H1 (cell line): Measurements from ENCODE around the gene CEP70. TPM values are rescaled to one million over a fixed set of nuclear protein-coding genes. Genes with fewer than 3 reads are reported as not detected.

ENCODE experiments used
- CTCF ChIA-PET: fragments of 300-600 bp; sonication (Branson Sonifier 250); formaldehyde crosslinking; loops from one replicate; lab custom pipeline; 2021; ENCODE audit not compliant: partially characterized antibody; lab: Charles Lee
- POLR2A ChIA-PET: fragments of 300-600 bp; sonication (Branson Sonifier 250); formaldehyde crosslinking; loops from one replicate; lab custom pipeline; 2021; ENCODE audit warnings: inconsistent platforms; ENCODE audit not compliant: partially characterized antibody; lab: Charles Lee
- DNase-seq, 2 experiments: peaks; one replicate each; pipeline versions ENCODE4 v3.0.0 to v3.0.0-alpha.2; 2010 to 2022; ENCODE audit warnings: low spot score in 2 of 2, low read depth in 1 of 2, mixed read lengths in 1 of 2
- FAIRE-seq: peaks from 2 replicates; lab custom pipeline; 2011; peaks lifted over from hg19 to GRCh38; lab: Jason Lieb, UNC
- H2AFZ ChIP-seq: 2 replicates; pipeline ENCODE4 v1.8.1; 2012; ENCODE audit warnings: low read length, inconsistent platforms
- H2AK5ac ChIP-seq: 2 replicates; pipeline ENCODE4 v1.6.1; 2013; ENCODE audit warnings: low read depth, low read length
- H2BK120ac ChIP-seq: replicated peaks from 2 replicates; pipeline ENCODE3; 2013; ENCODE audit warnings: low read depth, low read length, inconsistent platforms
- H2BK12ac ChIP-seq: 2 replicates; pipeline ENCODE4 v1.6.1; 2013; ENCODE audit warnings: low read depth, low read length
- H2BK15ac ChIP-seq: 2 replicates; pipeline ENCODE4 v1.6.1; 2013; ENCODE audit warnings: low read length
- H2BK20ac ChIP-seq: 2 replicates; pipeline ENCODE4 v1.6.1; 2013; ENCODE audit warnings: low read length
- H2BK5ac ChIP-seq: 2 replicates; pipeline ENCODE4 v1.6.1; 2013; ENCODE audit warnings: low read depth, low read length
- H3K14ac ChIP-seq: 2 replicates; pipeline ENCODE4 v1.6.1; 2013; ENCODE audit warnings: inconsistent platforms; ENCODE audit not compliant: insufficient read length
- H3K18ac ChIP-seq: 2 replicates; pipeline ENCODE4 v1.6.1; 2013; ENCODE audit warnings: low read length; ENCODE audit errors: extremely low read depth
- H3K23ac ChIP-seq: 2 replicates; pipeline ENCODE4 v1.6.1; 2013; ENCODE audit warnings: inconsistent platforms; ENCODE audit not compliant: insufficient read length
- H3K23me2 ChIP-seq: 2 replicates; pipeline ENCODE4 v1.6.1; 2013; ENCODE audit warnings: low read depth, low read length
- H3K27ac ChIP-seq: 2 replicates; pipeline ENCODE4 v1.6.1; 2011; ENCODE audit warnings: low read depth, low read length, inconsistent platforms
- H3K27me3 ChIP-seq, 4 experiments: replicated peaks in 1 of 4; 1 replicate in 1 of 4; 2 replicates in 3 of 4; pipeline versions ENCODE4 v1.6.1 to v1.8.1; 2011 to 2013; ENCODE audit warnings: low read length in 3 of 4, mild to moderate bottlenecking in 3 of 4, inconsistent platforms in 2 of 4, mixed read lengths in 2 of 4, moderate library complexity in 1 of 4; ENCODE audit not compliant: control insufficient read depth in 3 of 4, insufficient read depth in 3 of 4; ENCODE audit errors: extremely low read depth in 1 of 4
- H3K36me3 ChIP-seq, 4 experiments: 2 replicates each; pipeline versions ENCODE4 v1.6.1 to v1.8.1; 2011 to 2013; ENCODE audit warnings: mild to moderate bottlenecking in 4 of 4, low read length in 3 of 4, moderate library complexity in 2 of 4, control low read depth in 1 of 4, inconsistent platforms in 1 of 4; ENCODE audit not compliant: insufficient read depth in 4 of 4, control insufficient read depth in 2 of 4
- H3K4ac ChIP-seq: replicated peaks from 2 replicates; pipeline ENCODE3; 2013; ENCODE audit warnings: low read length, low read depth, mixed read lengths, inconsistent platforms; ENCODE audit not compliant: insufficient read length
- H3K4me1 ChIP-seq, 4 experiments: replicated peaks in 1 of 4; 1 replicate in 1 of 4; 2 replicates in 3 of 4; pipeline versions ENCODE4 v1.6.1 to v1.8.1; 2011 to 2013; ENCODE audit warnings: low read length in 3 of 4, inconsistent platforms in 2 of 4, mixed read lengths in 1 of 4; ENCODE audit not compliant: insufficient read depth in 4 of 4, control insufficient read depth in 3 of 4
- H3K4me2 ChIP-seq, 2 experiments: 2 replicates each; pipeline versions ENCODE4 v1.6.1 to v1.8.1; 2011 to 2013; ENCODE audit warnings: low read depth in 2 of 2, low read length in 2 of 2, control low read depth in 1 of 2, inconsistent platforms in 1 of 2, mild to moderate bottlenecking in 1 of 2; ENCODE audit not compliant: insufficient read depth in 1 of 2
- H3K4me3 ChIP-seq, 4 experiments: fragments of 200-600, 300-600 bp in 1 of 4; sonication (generic), shearing (Covaris generic), sonication (Bioruptor Twin) in 1 of 4; 2 replicates each; pipeline versions ENCODE4 v1.5.1 to v1.8.1; 2011 to 2016; ENCODE audit warnings: low read length in 4 of 4, low read depth in 3 of 4, control low read depth in 2 of 4, inconsistent platforms in 2 of 4, mild to moderate bottlenecking in 2 of 4, mixed read lengths in 1 of 4, moderate library complexity in 1 of 4; ENCODE audit not compliant: insufficient read depth in 2 of 4; ENCODE audit errors: extremely low read depth in 1 of 4
- H3K56ac ChIP-seq: replicated peaks from 2 replicates; pipeline ENCODE3; 2013; ENCODE audit warnings: low read depth, mild to moderate bottlenecking, mixed read lengths, low read length, inconsistent platforms; ENCODE audit not compliant: insufficient read length
- H3K79me1 ChIP-seq: 2 replicates; pipeline ENCODE4 v1.6.1; 2013; ENCODE audit warnings: low read depth, low read length, control low read depth
- H3K79me2 ChIP-seq, 2 experiments: 2 replicates each; pipeline versions ENCODE4 v1.6.1 to v1.8.1; 2012 to 2013; ENCODE audit warnings: low read length in 2 of 2, mild to moderate bottlenecking in 2 of 2, inconsistent platforms in 1 of 2; ENCODE audit not compliant: insufficient read depth in 2 of 2, control insufficient read depth in 1 of 2
- H3K9ac ChIP-seq, 4 experiments: replicated peaks in 1 of 4; 1 replicate in 1 of 4; 2 replicates in 3 of 4; pipeline versions ENCODE4 v1.6.1 to v1.8.1; 2011 to 2013; ENCODE audit warnings: low read depth in 3 of 4, low read length in 3 of 4, control low read depth in 2 of 4, mild to moderate bottlenecking in 2 of 4, moderate library complexity in 2 of 4, inconsistent platforms in 1 of 4; ENCODE audit errors: extremely low read depth in 1 of 4
- H3K9me3 ChIP-seq, 2 experiments: 2 replicates each; pipeline versions ENCODE4 v1.6.1 to v1.8.1; 2012 to 2013; ENCODE audit warnings: mild to moderate bottlenecking in 2 of 2, moderate library complexity in 2 of 2, control low read depth in 1 of 2, inconsistent platforms in 1 of 2, low read depth in 1 of 2, low read length in 1 of 2, mixed read lengths in 1 of 2; ENCODE audit not compliant: insufficient read depth in 2 of 2
- H4K20me1 ChIP-seq, 2 experiments: replicated peaks in 1 of 2; 2 replicates each; pipeline versions ENCODE3 to v1.8.1; 2011 to 2013; ENCODE audit warnings: inconsistent platforms in 2 of 2, low read length in 2 of 2, mild to moderate bottlenecking in 1 of 2; ENCODE audit not compliant: insufficient read depth in 2 of 2, control insufficient read depth in 1 of 2
- H4K5ac ChIP-seq: 2 replicates; pipeline ENCODE4 v1.6.1; 2013; ENCODE audit warnings: low read length, low read depth, mixed read lengths, inconsistent platforms; ENCODE audit not compliant: insufficient read length
- H4K8ac ChIP-seq: 2 replicates; pipeline ENCODE4 v1.8.0; 2013; ENCODE audit warnings: mild to moderate bottlenecking, moderate library complexity, low read length, inconsistent platforms; ENCODE audit not compliant: insufficient read depth; ENCODE audit errors: extremely low read depth
- H4K91ac ChIP-seq: replicated peaks from 2 replicates; pipeline ENCODE3; 2013; ENCODE audit warnings: low read length, mixed read lengths, inconsistent platforms; ENCODE audit not compliant: insufficient read length
- EGR1 ChIP-seq: IDR thresholded peaks from 2 replicates; pipeline ENCODE4 v1.6.1; 2011; ENCODE audit warnings: low read depth, low read length, borderline replicate concordance
- SIRT6 ChIP-seq: IDR thresholded peaks from one replicate; pipeline ENCODE4 v1.7.1; 2012; ENCODE audit warnings: low read length, inconsistent platforms
- whole genome bisulfite sequencing, 2 experiments: shearing (Covaris generic) in 1 of 2; methylation state at CpG; one replicate each; pipeline versions ENCODE4 v1.1.6 to v1.1.7; 2013 to 2015; ENCODE audit warnings: low lambda C conversion rate in 2 of 2, mixed read lengths in 2 of 2, inconsistent platforms in 1 of 2, low coverage in 1 of 2, missing lambda C conversion rate in 1 of 2; ENCODE audit not compliant: insufficient replicate concordance in 2 of 2, insufficient coverage in 1 of 2, insufficient read length in 1 of 2; ENCODE audit errors: extremely low coverage in 1 of 2, missing lambda C conversion rate in 1 of 2; 5-methylcytosine and 5-hydroxymethylcytosine counted together
- polyA plus RNA-seq, 7 experiments: library from polyadenylated mRNA; depleted of rRNA in 3 of 7; stranded (reverse) in 5 of 7; unstranded in 2 of 7; fragments of >200 nt in 5 of 7; fragments of 200-250 nt in 2 of 7; gene quantifications; 1 replicate in 5 of 7; 2 replicates in 1 of 7; 4 replicates in 1 of 7; pipeline versions ENCODE4 v1.2.1 to v1.2.3, GENCODE V29; 2011 to 2013; ENCODE audit warnings: missing spikeins in 2 of 7, mixed read lengths in 2 of 7
- total RNA-seq: library from RNA; stranded (reverse); fragmentation: NEBNext Ultra II Directional; extraction: Animal tissue kit (Norgen Biotek cat#: 25700); gene quantifications from 2 replicates; pipeline ENCODE4 v1.2.1, GENCODE V29; 2021
- TF ChIP-seq, protein P1 (sequence below), 3 experiments: IDR thresholded peaks; 1 replicate in 2 of 3; 2 replicates in 1 of 3; pipeline versions ENCODE4 v1.5.1 to v1.6.1; 2011; ENCODE audit warnings: low read length in 3 of 3, mild to moderate bottlenecking in 3 of 3, inconsistent platforms in 2 of 3, low read depth in 1 of 3, moderate library complexity in 1 of 3; ENCODE audit not compliant: insufficient read depth in 1 of 3; ENCODE audit errors: control extremely low read depth in 1 of 3
- TF ChIP-seq, protein P2 (sequence below): IDR thresholded peaks from 2 replicates; pipeline ENCODE4 v1.6.1; 2012; ENCODE audit warnings: low read length, inconsistent platforms

Gene CEP70
- total and polyA plus RNA-seq, 2 of the 8 experiments (the other 6 are each of a cell fraction or from before 2014, with no cell fraction given), result 3.9 to 26.2 TPM

DNA sequence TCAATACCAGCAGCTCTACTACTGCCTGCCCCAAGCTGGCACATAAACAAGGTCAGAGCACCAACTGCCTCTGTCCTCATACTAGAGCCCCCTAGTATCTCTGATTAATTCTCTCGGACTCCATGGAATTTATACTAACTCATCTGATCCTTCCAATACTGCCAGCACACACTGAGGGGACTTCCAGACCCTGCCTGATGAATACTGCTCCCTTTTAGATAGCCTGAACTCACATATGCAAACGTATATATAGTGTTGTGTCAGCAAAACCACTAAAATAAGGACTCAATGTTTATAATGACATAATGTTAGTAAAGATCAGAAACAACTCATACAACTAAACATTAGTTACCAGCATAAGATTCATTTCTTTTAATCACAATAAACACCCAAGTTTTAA lies 25.0 kb downstream of the CEP70 start:
- ChIA-PET CTCF (interaction anchor here (1.2 to 2.2 kb wide), 2 partner anchors 24 to 27 kb away, joined by 3 to 5 read pairs; partner anchors contain the start of gene CEP70), POLR2A (no interaction called here)
- TF ChIP-seq, protein P1, sequence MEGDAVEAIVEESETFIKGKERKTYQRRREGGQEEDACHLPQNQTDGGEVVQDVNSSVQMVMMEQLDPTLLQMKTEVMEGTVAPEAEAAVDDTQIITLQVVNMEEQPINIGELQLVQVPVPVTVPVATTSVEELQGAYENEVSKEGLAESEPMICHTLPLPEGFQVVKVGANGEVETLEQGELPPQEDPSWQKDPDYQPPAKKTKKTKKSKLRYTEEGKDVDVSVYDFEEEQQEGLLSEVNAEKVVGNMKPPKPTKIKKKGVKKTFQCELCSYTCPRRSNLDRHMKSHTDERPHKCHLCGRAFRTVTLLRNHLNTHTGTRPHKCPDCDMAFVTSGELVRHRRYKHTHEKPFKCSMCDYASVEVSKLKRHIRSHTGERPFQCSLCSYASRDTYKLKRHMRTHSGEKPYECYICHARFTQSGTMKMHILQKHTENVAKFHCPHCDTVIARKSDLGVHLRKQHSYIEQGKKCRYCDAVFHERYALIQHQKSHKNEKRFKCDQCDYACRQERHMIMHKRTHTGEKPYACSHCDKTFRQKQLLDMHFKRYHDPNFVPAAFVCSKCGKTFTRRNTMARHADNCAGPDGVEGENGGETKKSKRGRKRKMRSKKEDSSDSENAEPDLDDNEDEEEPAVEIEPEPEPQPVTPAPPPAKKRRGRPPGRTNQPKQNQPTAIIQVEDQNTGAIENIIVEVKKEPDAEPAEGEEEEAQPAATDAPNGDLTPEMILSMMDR (IDR thresholded peaks at IDR 0.05; ENCODE audit: control extremely low read depth in 1 of 3, insufficient read depth in 1 of 3, low read depth in 1 of 3, low read length in 3 of 3), result no peak
- TF ChIP-seq, protein P2, sequence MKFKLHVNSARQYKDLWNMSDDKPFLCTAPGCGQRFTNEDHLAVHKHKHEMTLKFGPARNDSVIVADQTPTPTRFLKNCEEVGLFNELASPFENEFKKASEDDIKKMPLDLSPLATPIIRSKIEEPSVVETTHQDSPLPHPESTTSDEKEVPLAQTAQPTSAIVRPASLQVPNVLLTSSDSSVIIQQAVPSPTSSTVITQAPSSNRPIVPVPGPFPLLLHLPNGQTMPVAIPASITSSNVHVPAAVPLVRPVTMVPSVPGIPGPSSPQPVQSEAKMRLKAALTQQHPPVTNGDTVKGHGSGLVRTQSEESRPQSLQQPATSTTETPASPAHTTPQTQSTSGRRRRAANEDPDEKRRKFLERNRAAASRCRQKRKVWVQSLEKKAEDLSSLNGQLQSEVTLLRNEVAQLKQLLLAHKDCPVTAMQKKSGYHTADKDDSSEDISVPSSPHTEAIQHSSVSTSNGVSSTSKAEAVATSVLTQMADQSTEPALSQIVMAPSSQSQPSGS, result no peak
- TF ChIP-seq SIRT6, result no peak
- TF ChIP-seq EGR1, result no peak

More for the DNA sequence above, 25.0 kb downstream of the CEP70 start:
- H3K9me3 ChIP-seq, result peaks cover 10 to 11% of the 10 kb centered on the region in 2 experiments
- H3K79me1 ChIP-seq, result no peaks in the 10 kb centered on the region
- no peak for FAIRE-seq
- H4K5ac ChIP-seq, result no peak overlapping the region
- H3K4me1 ChIP-seq, result no peaks in the 10 kb centered on the region
- no peak overlapping the region for H3K27ac ChIP-seq
- no peak overlapping the region for H3K14ac ChIP-seq
- no peak overlapping the region for H2BK5ac ChIP-seq
- H3K9ac ChIP-seq, result no peak overlapping the region
- 83% methylated on average over 2 of the region's 2 CpGs; no CpG with 5 or more reads in 1 of the 2 experiments for WGBS, 2 experiments
- no peaks in the 10 kb centered on the region for H3K23me2 ChIP-seq
- H3K4ac ChIP-seq, result no peak overlapping the region
- H3K18ac ChIP-seq, result no peak overlapping the region
- no peak overlapping the region for H2BK120ac ChIP-seq
- H4K8ac ChIP-seq, result no peak overlapping the region
- DNase-seq, result no peak
- no peaks in the 10 kb centered on the region for H3K79me2 ChIP-seq
- no peak overlapping the region for H2BK20ac ChIP-seq
- H2BK15ac ChIP-seq, result no peak overlapping the region
- H3K4me3 ChIP-seq, result no peak overlapping the region
- H2AK5ac ChIP-seq, result no peak overlapping the region
- no peaks in the 10 kb centered on the region for H3K27me3 ChIP-seq
- H3K56ac ChIP-seq, result no peak overlapping the region
- H3K36me3 ChIP-seq, result peaks cover 0 to 5% (median 0%) of the 10 kb centered on the region in 4 experiments; a peak in 1 of 8 replicates
- no peak overlapping the region for H2AFZ ChIP-seq
- H3K23ac ChIP-seq, result no peak overlapping the region
- no peaks in the 10 kb centered on the region for H4K20me1 ChIP-seq
- no peak overlapping the region for H4K91ac ChIP-seq
- H2BK12ac ChIP-seq, result no peak overlapping the region
- no peak overlapping the region for H3K4me2 ChIP-seq
